GM12874 (cell line): ENCODE measurements around the gene SPDL1.

Experiments used
- CTCF ChIP-seq: IDR thresholded peaks from 2 replicates; pipeline ENCODE4 v1.5.1; 2011; ENCODE audit warnings: low read depth, mild to moderate bottlenecking, control low read depth, low read length, moderate library complexity; ENCODE audit not compliant: insufficient read depth

SPDL1 gene

GRCh38 chr5:169584998-169585451 lies 1.5 kb downstream of the SPDL1 start:
- TF ChIP-seq CTCF: no peak

GRCh38 chr5:169590602-169591001 lies 7.0 kb downstream of the SPDL1 start:
- no peak for TF ChIP-seq CTCF

- TF ChIP-seq CTCF: no peak
Measured at GRCh38 chr5:169591636-169592035, 8.1 kb downstream of the SPDL1 start.

- no peak for TF ChIP-seq CTCF
Measured at GRCh38 chr5:169592937-169593650, 9.5 kb downstream of the SPDL1 start.

- no peak for TF ChIP-seq CTCF
Measured at GRCh38 chr5:169595172-169595820, 11.7 kb downstream of the SPDL1 start.

- TF ChIP-seq CTCF: no peak
Measured at GRCh38 chr5:169599451-169599850, 15.9 kb downstream of the SPDL1 start.

- TF ChIP-seq CTCF: no peak
Measured at GRCh38 chr5:169602535-169602934, 19.0 kb downstream of the SPDL1 start.
